ENCODE measurements around the gene RWDD4.

The RWDD4 gene

DNA sequence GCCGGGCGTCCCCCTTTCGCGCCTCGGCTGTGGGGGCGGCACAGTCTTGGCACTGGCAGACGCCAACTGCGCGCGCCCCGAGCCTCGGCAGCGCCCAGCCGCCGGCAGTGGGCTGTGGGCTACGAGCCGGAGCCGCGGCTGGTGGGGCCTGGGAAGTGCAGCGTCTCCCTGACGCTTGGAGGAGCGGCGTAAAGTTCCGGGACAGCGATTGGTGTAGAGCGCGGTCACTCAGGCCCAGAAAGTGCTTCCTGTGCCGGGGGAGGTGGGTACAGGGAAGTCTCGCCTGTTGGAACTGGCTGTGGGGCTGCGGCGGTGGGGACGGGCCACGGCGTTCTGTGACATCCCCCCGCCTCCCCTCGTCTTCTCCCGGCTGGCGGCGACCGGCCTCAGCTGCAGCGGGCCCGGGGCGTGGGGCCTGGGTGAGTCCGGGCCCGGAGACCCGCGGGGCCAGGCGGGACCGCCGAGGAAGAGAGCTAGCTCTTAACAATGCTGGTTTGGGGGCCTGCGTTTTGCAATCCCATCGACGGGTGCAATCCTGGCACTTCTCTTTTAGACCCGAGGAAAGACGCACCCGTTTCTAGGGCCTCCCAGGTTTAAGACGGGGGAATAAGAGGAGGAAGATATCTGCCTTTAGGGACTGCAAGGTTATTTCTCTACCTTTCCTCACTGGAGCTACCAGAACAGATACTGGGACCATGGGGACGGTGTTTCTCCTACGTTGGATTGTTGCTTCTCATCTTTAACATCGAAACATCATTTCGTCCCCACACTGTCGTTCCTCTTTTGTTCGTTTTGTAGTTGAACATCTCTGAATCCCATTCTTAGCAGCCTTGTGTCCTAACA lies at the start of gene RWDD4, which contains the start of gene TRAPPC11:
Gene RWDD4 (minus strand): TSS at position 157 of the 843 bp plus-strand sequence. CDS start 233 bp downstream, outside the sequence.
Gene TRAPPC11 (plus strand): TSS at position 265 of the 843 bp plus-strand sequence. CDS start 4,575 bp downstream, outside the sequence.
- FAIRE-seq = peak; percentile 27
- DNase-seq (ENCODE audit: low spot score) = peak; percentile 97

DNA sequence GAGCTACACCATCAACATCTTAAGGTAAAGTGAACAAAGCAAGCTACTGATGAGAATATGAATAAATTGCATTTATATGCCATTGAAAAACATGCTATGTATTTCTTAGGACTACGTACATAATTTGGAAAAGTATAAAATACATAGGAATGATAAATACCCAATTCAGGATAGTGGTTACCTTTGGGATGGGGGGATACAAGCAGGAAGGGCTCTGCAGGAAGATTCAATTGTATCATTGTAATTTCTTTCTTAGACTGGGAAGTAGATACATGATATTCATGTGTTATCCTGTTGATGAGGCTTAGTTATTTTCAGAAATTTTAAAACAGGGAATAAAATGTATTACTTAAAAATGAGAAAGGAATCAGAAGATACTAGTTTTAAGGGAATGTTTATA lies 43.5 kb upstream of the RWDD4 start:
- DNase-seq (ENCODE audit: low spot score) (no peak), FAIRE-seq (no peak)

GRCh38 chr4:183700407-183700806 lies 41.4 kb upstream of the RWDD4 start:
- DNase-seq (ENCODE audit: low spot score) (no peak), FAIRE-seq (no peak)

DNA sequence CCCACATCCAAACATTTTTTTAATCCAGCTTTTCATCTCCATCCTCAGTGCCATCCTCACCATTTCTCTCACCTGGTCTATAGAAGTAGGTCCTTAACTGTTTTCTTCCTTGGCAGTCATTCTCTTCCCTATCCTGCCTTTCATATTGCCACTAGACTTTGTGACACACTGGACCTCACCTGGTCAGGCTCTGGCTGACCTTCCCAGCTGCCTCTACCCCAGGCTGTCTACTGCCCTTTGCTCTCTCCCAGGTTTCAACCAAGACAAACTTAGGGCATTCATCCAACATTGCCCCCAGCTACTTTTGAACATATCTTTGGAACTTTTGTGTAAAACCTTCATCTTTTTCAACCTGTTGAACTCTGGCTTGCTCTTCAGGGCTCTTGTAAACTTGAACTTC lies 39.9 kb upstream of the RWDD4 start:
- DNase-seq (ENCODE audit: low spot score) (no peak), FAIRE-seq (no peak)

- FAIRE-seq (no peak), DNase-seq (ENCODE audit: low spot score) (no peak)
These were observed 32.9 kb upstream of the RWDD4 start for GRCh38 chr4:183691897-183692296.

DNA sequence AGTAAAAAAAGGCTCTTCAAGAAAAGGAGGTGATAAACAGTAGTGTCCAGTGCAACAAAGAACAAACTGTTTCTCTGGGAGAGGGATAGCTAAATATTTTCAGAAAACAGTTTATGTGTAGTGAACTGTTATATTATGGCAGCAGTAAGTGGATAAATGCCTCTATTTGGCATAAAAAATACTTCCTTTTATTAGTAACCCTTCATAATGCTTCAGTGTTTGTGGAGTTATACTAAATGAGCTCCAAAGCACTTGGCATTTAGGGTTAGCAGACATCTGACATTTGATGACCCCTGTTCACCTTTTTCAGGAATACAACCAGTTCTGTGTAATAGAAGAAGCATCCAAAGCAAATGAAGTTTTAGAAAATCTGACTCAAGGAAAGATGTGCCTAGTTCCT lies 32.0 kb upstream of the RWDD4 start:
- FAIRE-seq (no peak), DNase-seq (ENCODE audit: low spot score) (no peak)

- DNase-seq (ENCODE audit: low spot score) = no peak
- no peak for FAIRE-seq
These were observed 29.2 kb upstream of the RWDD4 start for GRCh38 chr4:183688216-183688615.

- FAIRE-seq = no peak
- DNase-seq (ENCODE audit: low spot score) = no peak
These were observed 27.5 kb upstream of the RWDD4 start for GRCh38 chr4:183686461-183686860.

DNA sequence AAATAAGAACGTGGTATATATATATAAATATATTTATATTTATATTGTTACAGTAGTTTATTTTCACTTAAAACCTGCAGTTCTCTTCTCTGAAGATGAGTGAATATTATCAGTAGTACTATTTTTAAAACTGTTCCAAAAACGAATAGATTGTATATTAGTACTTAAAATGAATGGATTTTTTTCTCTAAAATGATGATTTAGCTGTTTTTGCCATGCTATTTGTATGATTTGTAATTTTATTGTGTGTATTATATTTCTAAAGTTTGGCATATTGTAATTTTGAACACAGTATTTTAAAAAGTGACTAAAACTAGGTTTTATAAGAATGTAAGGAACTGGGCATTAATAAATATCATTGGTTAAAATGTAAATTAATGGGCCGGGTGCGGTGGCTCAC lies 22.1 kb upstream of the RWDD4 start:
- no peak for DNase-seq (ENCODE audit: low spot score)
- no peak for FAIRE-seq

GRCh38 chr4:183675625-183676024 lies 16.6 kb upstream of the RWDD4 start:
- FAIRE-seq (no peak), DNase-seq (ENCODE audit: low spot score) (no peak)

GRCh38 chr4:183674153-183674552 lies 15.2 kb upstream of the RWDD4 start:
- FAIRE-seq (no peak), DNase-seq (ENCODE audit: low spot score) (no peak)

DNA sequence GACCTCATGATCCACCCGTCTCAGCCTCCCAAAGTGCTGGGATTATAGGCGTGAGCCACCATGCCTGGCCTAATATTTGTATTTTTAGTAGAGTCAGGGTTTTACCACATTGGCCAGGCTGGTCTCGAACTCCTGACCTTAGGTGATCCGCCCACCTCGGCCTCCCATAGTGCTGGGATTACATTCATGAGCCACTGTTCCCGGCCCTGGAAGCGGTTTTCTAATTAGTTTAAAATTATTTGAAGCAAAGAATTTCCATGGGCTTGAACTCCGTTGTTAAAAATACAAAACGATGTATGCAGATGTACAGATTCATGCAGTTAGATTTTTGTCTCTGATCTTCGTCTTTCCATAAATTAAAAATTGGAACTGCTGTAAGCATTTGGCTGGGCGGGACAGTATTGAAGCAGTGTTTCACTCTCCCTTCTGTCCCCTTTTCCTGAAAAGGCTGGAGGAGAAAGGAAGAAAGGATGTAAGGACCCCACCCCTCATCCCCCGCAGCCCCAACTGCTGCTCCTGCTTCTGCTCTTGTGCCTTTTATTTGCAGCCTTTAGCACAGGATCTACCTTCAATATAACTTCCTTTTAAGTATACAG lies 12.1 kb upstream of the RWDD4 start:
- FAIRE-seq = no peak

GRCh38 chr4:183670251-183670650 lies 11.3 kb upstream of the RWDD4 start:
- DNase-seq (ENCODE audit: low spot score) (no peak), FAIRE-seq (no peak)

More for the DNA sequence above, 12.1 kb upstream of the RWDD4 start:
- no peak for DNase-seq (ENCODE audit: low spot score)

GRCh38 chr4:183666088-183666487 lies 7.1 kb upstream of the RWDD4 start:
- no peak for FAIRE-seq
- no peak for DNase-seq (ENCODE audit: low spot score)

DNA sequence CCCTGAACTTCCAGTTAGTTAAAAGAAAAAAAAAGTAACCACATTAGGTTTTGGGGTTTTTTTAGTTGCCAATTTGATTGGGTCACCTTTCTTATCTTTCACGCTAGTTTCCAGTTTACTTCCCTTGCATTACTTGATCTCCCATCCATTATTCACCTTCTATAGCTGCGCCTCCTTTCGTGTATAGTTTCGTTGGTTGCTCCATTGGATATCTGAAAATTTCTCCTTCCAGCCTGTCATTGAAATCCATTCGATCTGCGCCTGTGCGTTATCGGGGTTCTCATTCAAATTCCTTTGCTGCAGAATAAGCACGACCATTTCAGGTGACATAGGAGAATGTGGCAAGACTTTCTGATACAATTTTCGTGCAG lies 872 bp upstream of the RWDD4 start:
- no peak for DNase-seq (ENCODE audit: low spot score)
- FAIRE-seq = no peak

DNA sequence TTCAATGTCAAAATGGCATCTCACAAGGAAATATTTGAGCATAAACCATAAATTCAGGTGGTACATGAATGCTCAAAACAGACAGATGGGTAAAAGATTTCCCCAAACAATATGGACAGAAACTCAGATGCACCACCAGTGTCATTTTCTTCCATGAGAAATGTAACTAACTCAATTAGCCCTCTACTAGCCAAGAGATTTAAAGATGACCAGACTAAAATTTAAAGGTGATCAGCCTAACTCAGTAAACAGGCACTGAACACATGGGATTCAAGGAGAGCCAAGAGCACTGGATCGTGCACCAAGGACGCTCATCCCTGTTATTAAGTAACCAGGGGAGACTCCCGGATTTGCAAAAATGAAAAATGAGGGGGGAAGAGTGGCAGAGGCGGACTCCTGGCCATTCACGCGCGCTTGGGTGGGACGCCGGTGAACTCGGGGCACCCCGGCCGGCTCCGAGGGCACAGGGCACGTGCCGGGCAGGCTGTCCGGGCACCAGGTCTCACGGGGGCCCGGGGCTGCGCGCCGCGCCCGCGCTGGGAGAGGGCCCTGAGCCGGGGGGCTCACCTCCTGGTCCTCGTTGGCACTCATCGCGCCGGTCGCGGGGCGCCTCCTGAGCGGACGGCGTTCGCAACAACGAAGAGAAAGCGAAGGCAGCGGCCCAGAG lies 490 bp downstream of the RWDD4 start:
- FAIRE-seq = no peak
- DNase-seq (ENCODE audit: low spot score) = peak; percentile 22

DNA sequence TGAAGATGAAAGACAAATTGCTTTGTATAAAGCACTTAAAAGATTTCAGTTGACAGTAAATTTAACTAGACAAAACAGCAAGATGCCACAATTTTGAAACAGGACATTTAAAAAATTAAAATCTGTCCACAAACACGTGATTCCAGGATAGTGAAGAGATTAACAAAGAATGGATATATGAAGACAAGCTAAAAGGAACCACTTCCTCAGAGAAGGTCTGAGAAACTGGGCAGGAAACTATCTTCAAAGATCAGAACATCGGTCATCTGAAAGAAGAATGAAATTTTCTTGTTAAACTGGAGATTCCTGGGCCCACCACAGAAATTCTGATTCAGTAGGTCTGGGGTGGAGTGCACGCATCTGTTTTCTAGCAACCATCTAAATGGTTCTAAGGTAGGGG lies 1.4 kb downstream of the RWDD4 start:
- no peak for DNase-seq (ENCODE audit: low spot score)
- no peak for FAIRE-seq

- no peak for FAIRE-seq
- no peak for DNase-seq (ENCODE audit: low spot score)
These were observed 13.7 kb downstream of the RWDD4 start for GRCh38 chr4:183645326-183645725.

DNA sequence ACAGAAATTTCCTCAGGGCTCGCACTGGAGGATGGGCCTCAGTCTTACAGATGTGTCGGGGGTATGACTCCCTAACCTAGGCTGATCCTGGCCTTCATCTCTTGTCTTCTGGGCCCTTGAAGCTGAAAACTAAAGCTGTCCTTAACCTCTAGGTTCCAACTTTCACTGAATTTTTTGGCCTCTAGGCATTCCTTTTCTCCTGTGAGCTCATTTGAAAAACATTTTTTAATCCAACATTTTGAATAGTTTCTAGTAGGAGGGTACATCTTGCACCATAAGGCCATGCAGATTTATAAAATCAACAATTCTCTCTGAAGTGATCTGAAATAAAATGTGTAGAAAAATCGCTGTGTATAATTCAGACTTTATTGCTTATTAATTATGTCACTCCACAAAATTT lies 19.7 kb downstream of the RWDD4 start:
- FAIRE-seq (no peak), DNase-seq (ENCODE audit: low spot score) (no peak)

DNA sequence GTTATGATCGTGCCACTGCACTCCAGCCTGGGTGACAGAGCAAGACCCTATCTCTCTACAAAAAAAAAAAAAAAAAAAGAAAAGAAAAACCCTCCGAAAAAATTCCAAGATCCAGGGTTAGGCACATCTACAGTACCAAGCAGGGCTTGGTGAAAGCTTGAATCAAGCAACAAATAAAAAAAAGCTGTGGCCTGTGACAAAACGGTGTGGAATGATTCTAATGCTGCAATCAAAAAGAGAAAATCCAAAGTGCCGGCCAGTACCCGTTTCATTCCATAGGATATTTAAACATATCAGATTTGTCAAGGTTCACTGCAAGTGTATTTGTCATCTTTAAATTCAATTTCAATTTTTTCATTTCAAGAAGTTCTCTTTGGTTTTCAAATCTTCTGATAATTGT lies 20.5 kb downstream of the RWDD4 start:
- DNase-seq (ENCODE audit: low spot score) = no peak
- FAIRE-seq = no peak

DNA sequence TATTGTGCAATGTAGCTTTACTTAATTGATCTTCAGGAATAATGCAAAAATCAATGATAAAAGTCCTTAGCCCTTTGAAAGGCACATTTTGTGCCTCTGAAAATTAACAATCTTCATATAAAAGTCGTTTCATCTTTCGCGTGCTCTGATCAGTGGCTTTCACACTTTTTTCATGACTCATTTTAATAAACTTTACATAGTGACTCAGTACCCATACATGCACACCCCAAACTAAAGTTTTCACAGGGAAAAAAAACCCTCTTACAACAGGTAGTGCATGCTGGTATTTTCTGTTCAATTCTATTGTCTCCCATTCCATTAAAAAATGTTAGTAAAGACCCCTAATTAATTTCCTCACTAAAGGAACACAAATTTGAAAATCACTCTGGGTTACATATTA lies 21.5 kb downstream of the RWDD4 start:
- peak; percentile 32 for DNase-seq (ENCODE audit: low spot score)
- no peak for FAIRE-seq

DNA sequence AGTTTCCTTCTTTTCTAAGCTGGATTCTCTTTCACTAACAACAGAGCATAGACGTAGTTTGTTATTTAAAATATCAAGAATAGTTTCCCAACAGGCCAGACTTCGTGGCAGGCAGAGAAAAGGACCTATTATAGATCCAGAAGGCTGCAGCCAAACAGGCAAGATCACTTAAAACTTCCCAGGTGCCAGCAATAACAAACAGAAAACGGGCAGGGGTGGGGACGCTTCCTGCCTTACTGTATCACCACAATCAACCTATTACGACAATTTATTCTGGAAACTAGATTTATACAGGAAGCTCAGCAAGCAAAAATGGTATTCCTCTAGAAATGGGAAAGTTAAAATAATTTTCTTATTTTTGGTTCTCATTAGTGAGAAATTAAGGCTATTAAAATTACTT lies 22.1 kb downstream of the RWDD4 start:
- no peak for DNase-seq (ENCODE audit: low spot score)
- FAIRE-seq = no peak
